Gastroesophageal sphincter (tissue), 4 donors: Measurements from ENCODE around the gene SMARCAD1. TPM values are rescaled to one million over a fixed set of nuclear protein-coding genes. Genes with fewer than 3 reads are reported as not detected.

Experiments
- ATAC-seq: fragments of 150-250 bp; one replicate; pipeline ENCODE4 v1.9.1; 2016; ENCODE audit warnings: mild to moderate bottlenecking, moderate library complexity
- H3K27ac ChIP-seq, 4 donors: fragments of 200-600 bp; sonication (generic) in 3 of 4; 1 replicate in 3 of 4; 2 replicates in 1 of 4; pipeline ENCODE4 v1.5.1; 2016 to 2019
- H3K27me3 ChIP-seq: fragments of 200-600 bp; sonication (generic); one replicate; pipeline ENCODE4 v1.5.1; 2019
- H3K36me3 ChIP-seq, 2 donors: fragments of 200-600 bp; sonication (generic); one replicate each; pipeline ENCODE4 v1.5.1; 2019; ENCODE audit warnings: control low read depth in 1 of 2
- H3K4me1 ChIP-seq, 3 donors: fragments of 200-600 bp; sonication (generic); 1 replicate in 2 of 3; 2 replicates in 1 of 3; pipeline ENCODE4 v1.5.1; 2016 to 2019; ENCODE audit warnings: control low read depth in 2 of 3
- H3K4me3 ChIP-seq, 2 donors: fragments of 200-600 bp; sonication (generic); one replicate each; pipeline ENCODE4 v1.5.1; 2019; ENCODE audit warnings: mild to moderate bottlenecking in 1 of 2, moderate library complexity in 1 of 2
- H3K9me3 ChIP-seq, 3 donors: fragments of 200-600 bp; sonication (generic); one replicate each; pipeline ENCODE4 v1.5.1; 2017 to 2019; ENCODE audit warnings: control low read depth in 2 of 3
- CTCF ChIP-seq, 4 experiments: fragments of 200-600 bp in 2 of 4; fragments of 450-650 bp in 2 of 4; sonication (generic) in 1 of 4; IDR thresholded peaks; one replicate each; pipeline ENCODE4 v1.5.1; 2017 to 2019; ENCODE audit warnings: antibody characterized with exemption in 4 of 4, mild to moderate bottlenecking in 2 of 4, moderate library complexity in 2 of 4
- EP300 ChIP-seq: sonication (generic); formaldehyde crosslinking; IDR thresholded peaks from one replicate; pipeline ENCODE4 v1.6.1; 2017; ENCODE audit warnings: antibody characterized with exemption, mild to moderate bottlenecking
- POLR2A ChIP-seq, 2 donors: fragments of 450-650 bp; IDR thresholded peaks; one replicate each; pipeline ENCODE4 v1.6.1; 2017; ENCODE audit warnings: antibody characterized with exemption in 2 of 2, mild to moderate bottlenecking in 2 of 2, moderate library complexity in 1 of 2
- POLR2AphosphoS5 ChIP-seq: sonication (generic); formaldehyde crosslinking; IDR thresholded peaks from one replicate; pipeline ENCODE4 v1.6.1; 2017; ENCODE audit warnings: antibody characterized with exemption
- WGBS, 2 donors: methylation state at CpG; one replicate each; pipeline ENCODE4 v1.1.5; 2018; ENCODE audit warnings: low coverage in 1 of 2; 5-methylcytosine and 5-hydroxymethylcytosine counted together
- total RNA-seq, 4 donors: library from RNA; depleted of rRNA; stranded (reverse); fragments of >200 nt; gene quantifications; one replicate each; pipeline ENCODE4 v1.1.0, GENCODE V29; 2016

Gene SMARCAD1
- total RNA-seq, 4 donors from 2014 or later = 12.8 to 25.8 (median 18.6) TPM

GRCh38 chr4:94238160-94238559, 30.5 kb downstream of the SMARCAD1 start:
- Histone ChIP-seq H3K4me1 (peaks cover 0 to 19% (median 0%) of the 10 kb centered on the region in 3 donors), H3K9me3 (no peaks in the 10 kb centered on the region), H3K36me3 (peaks cover 0 to 51% of the 10 kb centered on the region in 2 donors), H3K4me3 (no peak overlapping the region), H3K27me3 (no peaks in the 10 kb centered on the region), H3K27ac (no peak overlapping the region)
- 44 to 62% methylated on average over 2 of the region's 2 CpGs for WGBS, 2 donors
- ATAC-seq = no peak
- no peak for TF ChIP-seq EP300
- no peak for TF ChIP-seq POLR2AphosphoS5
- TF ChIP-seq POLR2A (IDR thresholded peaks at IDR 0.05) = no peak

GRCh38 chr4:94240384-94240783, 32.7 kb downstream of the SMARCAD1 start:
- Histone ChIP-seq H3K36me3 (peaks cover 0 to 55% of the 10 kb centered on the region in 2 donors), H3K27ac (no peak overlapping the region), H3K4me1 (peaks cover 0 to 32% (median 0%) of the 10 kb centered on the region in 3 donors), H3K9me3 (no peaks in the 10 kb centered on the region), H3K4me3 (no peak overlapping the region), H3K27me3 (no peaks in the 10 kb centered on the region)
- TF ChIP-seq POLR2A (IDR thresholded peaks at IDR 0.05) (no peak), EP300 (no peak), CTCF (IDR thresholded peaks at IDR 0.05) (no peak), POLR2AphosphoS5 (no peak)
- no peak for ATAC-seq

- no peaks in the 10 kb centered on the region for H3K27me3 ChIP-seq
- ATAC-seq = no peak
- WGBS, 2 donors = 33 to 37% methylated on average over 3 of the region's 3 CpGs
These were observed 36.6 kb downstream of the SMARCAD1 start for GRCh38 chr4:94244087-94244828.

GRCh38 chr4:94244829-94245185, 37.1 kb downstream of the SMARCAD1 start:
- no peak for ATAC-seq
- peaks cover 0 to 68% of the 10 kb centered on the region in 2 donors for H3K36me3 ChIP-seq
- H3K4me1 ChIP-seq = peaks cover 0 to 13% (median 0%) of the 10 kb centered on the region in 3 donors
- TF ChIP-seq POLR2A (IDR thresholded peaks at IDR 0.05) (no peak), EP300 (no peak), POLR2AphosphoS5 (no peak), CTCF (IDR thresholded peaks at IDR 0.05) (no peak)
- no peak overlapping the region for H3K4me3 ChIP-seq
- H3K27me3 ChIP-seq = no peaks in the 10 kb centered on the region
- H3K9me3 ChIP-seq = no peaks in the 10 kb centered on the region
- no peak overlapping the region for H3K27ac ChIP-seq
- WGBS, 2 donors = 29 to 50% methylated on average over 2 of the region's 2 CpGs

More at GRCh38 chr4:94244087-94244828, 36.6 kb downstream of the SMARCAD1 start:
- no peaks in the 10 kb centered on the region for H3K9me3 ChIP-seq
- peaks cover 0 to 13% (median 0%) of the 10 kb centered on the region in 3 donors for H3K4me1 ChIP-seq
- H3K4me3 ChIP-seq = no peak overlapping the region
- H3K36me3 ChIP-seq = peaks cover 0 to 66% of the 10 kb centered on the region in 2 donors
- TF ChIP-seq CTCF (IDR thresholded peaks at IDR 0.05) (no peak), POLR2A (IDR thresholded peaks at IDR 0.05) (no peak), POLR2AphosphoS5 (no peak), EP300 (no peak)
- H3K27ac ChIP-seq = no peak overlapping the region

- Histone ChIP-seq H3K27ac (no peak overlapping the region), H3K36me3 (peaks cover 0 to 58% of the 10 kb centered on the region in 2 donors), H3K4me3 (no peak overlapping the region), H3K27me3 (no peaks in the 10 kb centered on the region), H3K9me3 (no peaks in the 10 kb centered on the region), H3K4me1 (no peaks in the 10 kb centered on the region)
- ATAC-seq = no peak
- TF ChIP-seq POLR2A (IDR thresholded peaks at IDR 0.05) (no peak), CTCF (IDR thresholded peaks at IDR 0.05) (no peak), POLR2AphosphoS5 (no peak), EP300 (no peak)
These were observed 43.4 kb downstream of the SMARCAD1 start for GRCh38 chr4:94251094-94251493.
